DMS79 (cell line): ENCODE data around the gene PPM1F.

Experiments
- DNase-seq: peaks from one replicate; lab custom pipeline; 2025; lab: John Stamatoyannopoulos, UW

The PPM1F gene

GRCh38 chr22:21975854-21976345 is 23.3 kb upstream of the PPM1F start:
- no peak for DNase-seq

- DNase-seq, result no peak
Observed at GRCh38 chr22:21975273-21975672, 22.6 kb upstream of the PPM1F start.

GRCh38 chr22:21974058-21974649 is 21.5 kb upstream of the PPM1F start:
- no peak for DNase-seq

GRCh38 chr22:21972806-21973205 is 20.2 kb upstream of the PPM1F start:
- no peak for DNase-seq

- DNase-seq, result no peak
Observed at GRCh38 chr22:21972293-21972779, 19.7 kb upstream of the PPM1F start.

- DNase-seq, result no peak
Observed at GRCh38 chr22:21971858-21972275, 19.2 kb upstream of the PPM1F start.

- no peak for DNase-seq
Observed at GRCh38 chr22:21970800-21971617, 18.4 kb upstream of the PPM1F start.

- DNase-seq, result no peak
Observed at GRCh38 chr22:21970037-21970799, 17.6 kb upstream of the PPM1F start.

- DNase-seq, result no peak
Observed at GRCh38 chr22:21968452-21969129, 15.9 kb upstream of the PPM1F start.

GRCh38 chr22:21967693-21968271 is 15.1 kb upstream of the PPM1F start:
- no peak for DNase-seq

- DNase-seq, result no peak
Observed at GRCh38 chr22:21966643-21967516, 14.2 kb upstream of the PPM1F start.

- DNase-seq, result no peak
Observed at GRCh38 chr22:21965762-21966288, 13.2 kb upstream of the PPM1F start.

GRCh38 chr22:21964918-21965484 is 12.4 kb upstream of the PPM1F start:
- no peak for DNase-seq

- no peak for DNase-seq
Observed at GRCh38 chr22:21964234-21964633, 11.6 kb upstream of the PPM1F start.

- DNase-seq, result no peak
Observed at GRCh38 chr22:21963790-21964211, 11.2 kb upstream of the PPM1F start.

GRCh38 chr22:21963286-21963685 is 10.6 kb upstream of the PPM1F start:
- DNase-seq, result no peak

- no peak for DNase-seq
Observed at GRCh38 chr22:21962655-21962949, 10.0 kb upstream of the PPM1F start.

GRCh38 chr22:21961886-21962654 is 9.4 kb upstream of the PPM1F start:
- DNase-seq, result no peak

GRCh38 chr22:21961127-21961867 is 8.6 kb upstream of the PPM1F start:
- DNase-seq, result no peak
